DND-41 (cell line): ENCODE results near the gene CELA2A.
"Not testable (repeated sequence)": the region's sequence is repeated elsewhere in the genome, so short reads cannot be mapped to it uniquely, and the experiment has no call there.

ENCODE experiments used
- CTCF ChIP-seq: IDR thresholded peaks from 2 replicates; pipeline ENCODE4 v1.5.1; 2012; ENCODE audit warnings: borderline replicate concordance, low read length, moderate library complexity, mild to moderate bottlenecking; ENCODE audit not compliant: poor library complexity, severe bottlenecking; ENCODE audit errors: extremely low read depth
- EZH2 ChIP-seq: IDR thresholded peaks from 3 replicates; pipeline ENCODE4 v1.6.1; 2012; ENCODE audit warnings: borderline replicate concordance, low read depth, mild to moderate bottlenecking, moderate library complexity, low read length, inconsistent platforms; ENCODE audit not compliant: severe bottlenecking

- not testable (repeated sequence) for TF ChIP-seq CTCF, EZH2
These were observed 10.6 kb downstream of the CELA2A start for GRCh38 chr1:15466955-15467625.
